Glutamatergic neuron (in vitro differentiated cells): ENCODE data around the gene ETV2. TPM values are rescaled to one million over a fixed set of nuclear protein-coding genes. Genes with fewer than 3 reads are reported as not detected.

Source experiments
- DNase-seq: peaks from one replicate; pipeline ENCODE4 v3.0.0; 2022
- H3K27ac Mint-ChIP-seq: one replicate; pipeline ENCODE4 v1.8.0; 2020; ENCODE audit warnings: mild to moderate bottlenecking, mixed read lengths, inconsistent platforms; ENCODE audit not compliant: unreplicated experiment
- H3K27me3 Mint-ChIP-seq: one replicate; pipeline ENCODE4 v1.8.0; 2020; ENCODE audit warnings: mild to moderate bottlenecking, moderate library complexity, mixed read lengths, inconsistent platforms; ENCODE audit not compliant: unreplicated experiment
- H3K36me3 Mint-ChIP-seq: one replicate; pipeline ENCODE4 v1.8.0; 2020; ENCODE audit warnings: mild to moderate bottlenecking, mixed read lengths, inconsistent platforms; ENCODE audit not compliant: unreplicated experiment
- H3K4me1 Mint-ChIP-seq: one replicate; pipeline ENCODE4 v1.8.0; 2020; ENCODE audit warnings: mild to moderate bottlenecking, low read depth, mixed read lengths, inconsistent platforms; ENCODE audit not compliant: unreplicated experiment
- H3K4me3 Mint-ChIP-seq: one replicate; pipeline ENCODE4 v1.8.0; 2020; ENCODE audit warnings: mild to moderate bottlenecking, mixed read lengths, inconsistent platforms; ENCODE audit not compliant: unreplicated experiment
- H3K9me3 Mint-ChIP-seq: one replicate; pipeline ENCODE4 v1.8.0; 2020; ENCODE audit warnings: mild to moderate bottlenecking, moderate library complexity, mixed read lengths, inconsistent platforms; ENCODE audit not compliant: unreplicated experiment
- CTCF ChIP-seq: fragments of 200-600 bp; sonication (generic); IDR thresholded peaks from one replicate; pipeline ENCODE4 v1.5.0; 2021; ENCODE audit not compliant: partially characterized antibody, unreplicated experiment
- total RNA-seq: library from RNA; stranded (reverse); fragmentation: NEBNext Ultra II Directional; extraction: Animal tissue kit (Norgen Biotek cat#: 25700); gene quantifications from one replicate; pipeline ENCODE4 v1.2.1, GENCODE V29; 2021; ENCODE audit not compliant: unreplicated experiment

ETV2 gene
- total RNA-seq, 1 donor from 2014 or later, result 1.3 TPM

DNA sequence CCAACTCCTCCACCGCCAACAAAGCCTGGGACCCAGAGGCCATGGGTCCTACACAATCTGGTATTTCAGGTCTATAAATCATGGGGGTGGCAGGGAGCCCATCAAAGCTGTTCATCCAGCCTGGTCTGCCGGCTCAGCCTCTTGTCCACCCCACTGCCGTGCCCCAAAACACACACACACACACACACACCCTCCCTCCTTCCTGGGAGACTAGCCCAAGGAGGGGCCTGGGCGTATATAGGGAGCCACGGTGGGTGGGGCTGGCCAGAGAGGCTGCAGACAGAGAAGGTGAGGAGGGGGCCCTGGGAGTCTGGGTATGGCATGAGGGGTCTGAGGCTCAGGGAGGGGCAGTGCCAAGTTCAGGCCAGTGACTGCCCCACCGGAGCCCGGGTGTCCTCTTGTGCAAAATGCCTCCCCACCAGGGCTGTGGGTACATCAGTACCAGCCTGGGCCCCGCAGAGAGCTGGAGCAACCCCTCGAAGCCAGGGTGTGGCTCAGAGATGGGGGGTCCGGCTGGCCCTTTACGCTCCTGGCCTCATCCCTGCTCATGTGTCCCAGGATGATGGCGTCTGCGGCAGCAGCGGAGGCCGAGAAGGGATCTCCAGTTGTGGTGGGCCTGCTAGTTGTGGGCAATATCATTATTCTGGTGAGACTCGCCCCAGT, 24.8 kb downstream of the ETV2 start, which contains the start of gene UPK1A:
Gene UPK1A, plus strand, starts transcription at position 267 of the 663 bp plus-strand sequence. Its CDS starts 296 bp downstream, at position 563.
- no peak within 1 kb of the TSS for H3K27ac Mint-ChIP-seq
- DNase-seq, result no peak
- H3K4me3 Mint-ChIP-seq, result no peak within 1 kb of the TSS
- TF ChIP-seq CTCF, result no peak
- H3K36me3 Mint-ChIP-seq, result no peaks in the 10 kb centered on the region
- no peaks in the 10 kb centered on the region for H3K9me3 Mint-ChIP-seq
- H3K27me3 Mint-ChIP-seq, result peaks cover 3% of the 10 kb centered on the region
- no peaks in the 10 kb centered on the region for H3K4me1 Mint-ChIP-seq

DNA sequence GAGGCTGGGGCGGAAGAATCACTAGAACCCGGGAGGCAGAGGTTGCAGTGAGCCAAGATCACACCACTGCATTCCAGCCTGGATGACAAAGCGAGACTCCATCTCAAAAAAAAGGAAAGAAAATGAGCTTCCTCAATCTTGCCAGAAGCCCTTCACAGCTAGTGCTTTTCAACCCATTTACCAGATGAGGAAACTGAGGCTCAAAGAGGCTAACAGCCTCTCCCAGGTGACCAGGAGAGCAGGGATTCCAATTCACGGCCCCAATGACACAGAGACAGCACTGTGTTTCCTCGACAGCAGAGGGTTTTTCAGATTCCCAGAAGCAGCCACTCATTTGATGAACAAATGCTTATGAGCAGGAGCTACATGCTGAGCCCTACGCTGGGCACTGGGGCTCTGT, 28.0 kb downstream of the ETV2 start:
- no peak for DNase-seq
- H3K27ac Mint-ChIP-seq, result no peak overlapping the region
- H3K4me1 Mint-ChIP-seq, result no peaks in the 10 kb centered on the region
- H3K27me3 Mint-ChIP-seq, result peaks cover 3% of the 10 kb centered on the region
- H3K36me3 Mint-ChIP-seq, result no peaks in the 10 kb centered on the region
- H3K9me3 Mint-ChIP-seq, result no peaks in the 10 kb centered on the region
- H3K4me3 Mint-ChIP-seq, result no peak overlapping the region
- TF ChIP-seq CTCF, result no peak

DNA sequence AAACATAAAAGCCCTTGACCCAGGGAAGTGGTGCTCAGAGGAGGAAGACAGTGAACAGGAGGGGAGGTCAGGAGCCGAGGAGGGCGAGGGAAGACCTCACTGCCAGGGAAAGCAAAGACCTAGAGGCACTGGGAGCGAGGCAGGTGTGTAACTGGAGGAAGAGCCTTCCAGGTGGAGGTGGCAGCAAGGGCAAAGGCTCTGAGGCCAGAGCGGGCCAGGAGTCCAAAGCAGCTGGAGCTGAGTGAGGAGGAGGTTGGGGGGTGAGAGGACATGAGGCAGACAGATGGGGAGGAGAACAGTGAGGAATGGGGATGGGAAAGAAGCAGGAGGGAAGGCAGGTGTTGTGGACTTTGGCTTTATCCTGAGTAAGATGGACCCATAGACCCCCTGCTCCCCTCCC, 28.4 kb downstream of the ETV2 start:
- H3K9me3 Mint-ChIP-seq, result no peaks in the 10 kb centered on the region
- no peak overlapping the region for H3K27ac Mint-ChIP-seq

GRCh38 chr19:35670686-35671085, 29.1 kb downstream of the ETV2 start:
- peaks cover 3% of the 10 kb centered on the region for H3K27me3 Mint-ChIP-seq
- H3K27ac Mint-ChIP-seq, result no peak overlapping the region
- no peak for DNase-seq
- H3K9me3 Mint-ChIP-seq, result no peaks in the 10 kb centered on the region
- H3K4me1 Mint-ChIP-seq, result no peaks in the 10 kb centered on the region
- H3K36me3 Mint-ChIP-seq, result no peaks in the 10 kb centered on the region
- no peak overlapping the region for H3K4me3 Mint-ChIP-seq
- TF ChIP-seq CTCF, result no peak

More for the DNA sequence above, 28.4 kb downstream of the ETV2 start:
- H3K27me3 Mint-ChIP-seq, result peaks cover 3% of the 10 kb centered on the region
- no peaks in the 10 kb centered on the region for H3K4me1 Mint-ChIP-seq
- TF ChIP-seq CTCF, result no peak
- no peak for DNase-seq
- H3K36me3 Mint-ChIP-seq, result no peaks in the 10 kb centered on the region
- H3K4me3 Mint-ChIP-seq, result no peak overlapping the region

DNA sequence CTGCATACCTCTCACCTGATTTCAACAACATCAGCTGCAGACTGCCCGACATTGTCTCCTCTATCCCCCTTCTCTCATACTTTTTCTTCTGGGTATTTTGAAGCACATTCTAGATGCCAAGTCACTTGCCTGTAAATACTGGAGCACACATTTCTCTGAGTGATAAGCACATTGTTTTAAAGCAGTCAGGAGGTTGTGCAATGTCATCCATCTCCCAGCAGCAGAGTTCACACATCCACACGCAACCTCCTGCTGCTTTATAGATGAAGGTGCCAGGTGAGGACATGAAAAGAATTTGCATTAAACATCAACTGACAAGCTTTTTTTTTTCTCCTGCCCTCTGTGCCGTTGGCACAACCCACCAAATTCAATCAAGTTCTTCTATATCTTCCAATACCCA, 30.3 kb downstream of the ETV2 start:
- H3K4me1 Mint-ChIP-seq, result peaks cover 1% of the 10 kb centered on the region
- H3K27ac Mint-ChIP-seq, result no peak overlapping the region
- H3K36me3 Mint-ChIP-seq, result no peaks in the 10 kb centered on the region
- no peaks in the 10 kb centered on the region for H3K9me3 Mint-ChIP-seq
- peaks cover 3% of the 10 kb centered on the region for H3K27me3 Mint-ChIP-seq
- no peak for DNase-seq
- no peak overlapping the region for H3K4me3 Mint-ChIP-seq
- TF ChIP-seq CTCF, result no peak
